ENCODE measurements around the gene ASAH2. TPM values are rescaled to one million over a fixed set of nuclear protein-coding genes. Genes with fewer than 3 reads are reported as not detected.

The ASAH2 gene
- total RNA-seq, 4 donors from 2014 or later, result 0.34 to 14.5 (median 0.75) TPM; not detected in 1

GRCh38 chr10:50228672-50229071 lies 22.6 kb downstream of the ASAH2 start:
- TF ChIP-seq CTCF (IDR thresholded peaks at IDR 0.05; ENCODE audit: low read depth), result no peak

GRCh38 chr10:50226610-50227009 lies 24.7 kb downstream of the ASAH2 start:
- no peak for TF ChIP-seq CTCF (IDR thresholded peaks at IDR 0.05; ENCODE audit: low read depth)

GRCh38 chr10:50224330-50224952 lies 26.9 kb downstream of the ASAH2 start:
- no peak for TF ChIP-seq CTCF (IDR thresholded peaks at IDR 0.05; ENCODE audit: low read depth)

- no peak for TF ChIP-seq CTCF (IDR thresholded peaks at IDR 0.05; ENCODE audit: low read depth)
Observed at GRCh38 chr10:50222199-50222598, 29.1 kb downstream of the ASAH2 start.

- no peak for TF ChIP-seq CTCF (IDR thresholded peaks at IDR 0.05; ENCODE audit: low read depth)
Observed at GRCh38 chr10:50221470-50221869, 29.8 kb downstream of the ASAH2 start.

GRCh38 chr10:50219646-50220045 lies 31.7 kb downstream of the ASAH2 start:
- TF ChIP-seq CTCF (IDR thresholded peaks at IDR 0.05; ENCODE audit: low read depth), result no peak

GRCh38 chr10:50219200-50219599 lies 32.1 kb downstream of the ASAH2 start:
- no peak for TF ChIP-seq CTCF (IDR thresholded peaks at IDR 0.05; ENCODE audit: low read depth)
